Upper lobe of left lung (tissue), 6 donors: ENCODE data around the gene STAMBP. TPM values are rescaled to one million over a fixed set of nuclear protein-coding genes. Genes with fewer than 3 reads are reported as not detected.

Experiments used
- ATAC-seq, 2 donors: fragments of 200-7000 bp; cut with Tn5 transposase; one replicate each; pipeline ENCODE4 v1.9.1; 2022; ENCODE audit warnings: mild to moderate bottlenecking in 2 of 2, moderate library complexity in 2 of 2; ENCODE audit not compliant: low FRiP score in 2 of 2
- DNase-seq, 2 donors: peaks; one replicate each; pipeline ENCODE4 v3.0.0-alpha.2; 2019 to 2020
- H3K27ac ChIP-seq, 4 donors: fragments of 200-600 bp; sonication (generic); one replicate each; pipeline ENCODE4 v1.5.1; 2016 to 2019
- H3K27me3 ChIP-seq, 4 donors: fragments of 200-600 bp; sonication (generic); one replicate each; pipeline ENCODE4 v1.5.1; 2017 to 2019
- H3K36me3 ChIP-seq, 4 donors: fragments of 200-600 bp; sonication (generic); one replicate each; pipeline ENCODE4 v1.5.1; 2016 to 2019
- H3K4me1 ChIP-seq, 4 donors: fragments of 200-600 bp; sonication (generic); one replicate each; pipeline ENCODE4 v1.5.1; 2018 to 2019
- H3K4me3 ChIP-seq, 4 donors: fragments of 200-600 bp; sonication (generic); one replicate each; pipeline ENCODE4 v1.5.1; 2017 to 2019; ENCODE audit warnings: mild to moderate bottlenecking in 2 of 4, moderate library complexity in 1 of 4
- H3K9me3 ChIP-seq, 4 donors: fragments of 200-600 bp; sonication (generic); one replicate each; pipeline ENCODE4 v1.5.1; 2018 to 2019
- EP300 ChIP-seq, 4 donors: sonication (generic); formaldehyde crosslinking; IDR thresholded peaks; one replicate each; pipeline ENCODE4 v1.5.1; 2017; ENCODE audit warnings: antibody characterized with exemption in 4 of 4, control low read depth in 2 of 4
- POLR2A ChIP-seq, 4 donors: fragments of 450-650 bp; IDR thresholded peaks; one replicate each; pipeline ENCODE4 v1.5.1; 2016 to 2017; ENCODE audit warnings: antibody characterized with exemption in 4 of 4, mild to moderate bottlenecking in 2 of 4
- POLR2AphosphoS5 ChIP-seq, 2 donors: sonication (generic); formaldehyde crosslinking; IDR thresholded peaks; one replicate each; pipeline ENCODE4 v1.5.1; 2017; ENCODE audit warnings: antibody characterized with exemption in 2 of 2
- WGBS, 2 donors: methylation state at CpG; one replicate each; pipeline ENCODE4 v1.1.5; 2017 to 2018; 5-methylcytosine and 5-hydroxymethylcytosine counted together
- total RNA-seq, 6 donors: library from RNA; depleted of rRNA in 4 of 6; stranded (reverse); fragments of >200 nt in 4 of 6; gene quantifications; one replicate each; pipeline versions ENCODE4 v1.1.0 to v1.2.1, GENCODE V29; 2016 to 2021
- TF ChIP-seq, protein P1 (sequence below), 6 experiments: fragments of 450-650 bp in 4 of 6; fragments of 200-600 bp in 2 of 6; sonication (generic) in 2 of 6; IDR thresholded peaks; one replicate each; pipeline ENCODE4 v1.5.1; 2016 to 2019; ENCODE audit warnings: antibody characterized with exemption in 6 of 6
- donor health status: DM: no; HTN: no; CAD: no; lungs with moderate emphysema.
- donor health status: DM: no; HTN: yes; CAD: no; lungs with severe emphysema.

The STAMBP gene
- total RNA-seq, 6 donors from 2014 or later, result 22.8 to 41.7 (median 28.3) TPM

DNA sequence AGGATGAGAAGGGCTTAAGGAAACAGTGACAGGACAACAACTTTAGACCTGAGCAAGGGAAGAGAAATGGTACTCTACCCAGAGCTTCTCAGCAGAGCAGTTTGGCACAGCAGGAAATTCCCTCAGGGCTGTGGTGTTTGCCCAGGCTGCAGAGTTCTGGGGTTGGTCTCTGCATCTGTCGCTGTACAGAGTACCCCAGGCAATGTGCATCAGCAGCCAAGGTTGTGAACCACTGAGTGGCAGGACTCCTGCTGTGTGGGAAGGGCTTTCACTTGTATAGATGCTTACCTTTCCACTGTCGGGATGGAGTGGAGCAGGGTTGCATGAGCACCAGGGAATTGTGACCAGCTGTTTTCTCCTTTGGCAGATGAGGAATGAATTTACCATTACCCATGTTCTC is 21.2 kb downstream of the STAMBP start:
- no peaks in the 10 kb centered on the region for H3K4me1 ChIP-seq
- WGBS, 2 donors, result 70 to 94% methylated on average over 1 to 2 of the region's 2 CpGs
- DNase-seq, result no peak
- TF ChIP-seq POLR2A (IDR thresholded peaks at IDR 0.05), result no peak
- no peak for TF ChIP-seq POLR2AphosphoS5 (IDR thresholded peaks at IDR 0.05)
- TF ChIP-seq EP300 (IDR thresholded peaks at IDR 0.05), result no peak
- TF ChIP-seq, protein P1, sequence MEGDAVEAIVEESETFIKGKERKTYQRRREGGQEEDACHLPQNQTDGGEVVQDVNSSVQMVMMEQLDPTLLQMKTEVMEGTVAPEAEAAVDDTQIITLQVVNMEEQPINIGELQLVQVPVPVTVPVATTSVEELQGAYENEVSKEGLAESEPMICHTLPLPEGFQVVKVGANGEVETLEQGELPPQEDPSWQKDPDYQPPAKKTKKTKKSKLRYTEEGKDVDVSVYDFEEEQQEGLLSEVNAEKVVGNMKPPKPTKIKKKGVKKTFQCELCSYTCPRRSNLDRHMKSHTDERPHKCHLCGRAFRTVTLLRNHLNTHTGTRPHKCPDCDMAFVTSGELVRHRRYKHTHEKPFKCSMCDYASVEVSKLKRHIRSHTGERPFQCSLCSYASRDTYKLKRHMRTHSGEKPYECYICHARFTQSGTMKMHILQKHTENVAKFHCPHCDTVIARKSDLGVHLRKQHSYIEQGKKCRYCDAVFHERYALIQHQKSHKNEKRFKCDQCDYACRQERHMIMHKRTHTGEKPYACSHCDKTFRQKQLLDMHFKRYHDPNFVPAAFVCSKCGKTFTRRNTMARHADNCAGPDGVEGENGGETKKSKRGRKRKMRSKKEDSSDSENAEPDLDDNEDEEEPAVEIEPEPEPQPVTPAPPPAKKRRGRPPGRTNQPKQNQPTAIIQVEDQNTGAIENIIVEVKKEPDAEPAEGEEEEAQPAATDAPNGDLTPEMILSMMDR (IDR thresholded peaks at IDR 0.05), result no peak
- no peaks in the 10 kb centered on the region for H3K27me3 ChIP-seq
- H3K36me3 ChIP-seq, result peaks cover 15 to 99% (median 71%) of the 10 kb centered on the region in 4 donors
- ATAC-seq, result no peak
- no peaks in the 10 kb centered on the region for H3K9me3 ChIP-seq
- H3K4me3 ChIP-seq, result no peak overlapping the region
- H3K27ac ChIP-seq, result no peak overlapping the region

DNA sequence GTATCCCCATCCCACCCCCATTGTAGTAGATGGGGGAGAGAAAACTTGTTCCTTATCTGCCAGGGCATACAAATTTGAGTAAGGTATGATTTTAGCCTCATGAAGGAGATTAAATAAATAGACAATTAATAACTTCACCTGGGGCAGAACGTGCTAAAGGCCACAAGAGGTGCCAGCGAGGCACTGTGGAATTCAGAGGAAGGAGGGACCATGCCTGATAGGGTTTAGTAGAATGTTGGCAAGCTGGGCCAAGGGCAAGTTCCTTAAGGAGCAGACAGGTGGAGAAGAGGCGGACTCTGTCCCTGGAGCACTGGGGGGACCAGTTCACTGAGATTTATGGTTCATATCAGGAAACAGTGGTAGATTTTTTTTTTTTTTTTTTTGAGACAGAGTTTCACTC is 22.5 kb downstream of the STAMBP start:
- ATAC-seq (no peak), DNase-seq (no peak)
- no peak for TF ChIP-seq POLR2A (IDR thresholded peaks at IDR 0.05)
- TF ChIP-seq, protein P1 (IDR thresholded peaks at IDR 0.05), result peak in 1 of 6 experiments; percentile 20
- H3K4me3 ChIP-seq, result no peak overlapping the region
- H3K27me3 ChIP-seq, result no peaks in the 10 kb centered on the region
- no peak overlapping the region for H3K27ac ChIP-seq
- no peaks in the 10 kb centered on the region for H3K4me1 ChIP-seq
- H3K36me3 ChIP-seq, result peaks cover 18 to 99% (median 68%) of the 10 kb centered on the region in 4 donors
- no peaks in the 10 kb centered on the region for H3K9me3 ChIP-seq
- WGBS, 2 donors, result 71 to 74% methylated on average over 3 of the region's 3 CpGs

DNA sequence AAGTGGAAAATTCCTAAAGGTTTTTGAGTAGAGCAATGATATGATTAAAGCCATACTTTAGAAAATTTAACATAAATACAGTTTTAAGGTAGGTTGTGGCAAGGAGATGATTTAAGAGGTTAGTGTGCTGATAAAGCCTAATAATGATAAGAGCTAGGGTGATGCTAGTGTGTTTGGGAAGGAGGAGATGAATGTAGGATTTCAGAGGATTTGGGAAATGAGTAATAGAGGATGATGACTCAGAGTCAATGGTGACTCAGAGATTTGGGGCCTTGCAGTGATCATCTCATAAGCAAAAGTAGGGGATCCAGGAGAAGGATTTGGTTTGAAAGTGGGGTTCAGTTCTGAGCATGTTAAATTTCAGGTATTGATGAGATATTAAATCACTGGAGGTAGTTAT is 23.3 kb downstream of the STAMBP start:
- Histone ChIP-seq H3K36me3 (peaks cover 15 to 99% (median 67%) of the 10 kb centered on the region in 4 donors), H3K27me3 (no peaks in the 10 kb centered on the region), H3K4me1 (no peaks in the 10 kb centered on the region), H3K27ac (no peak overlapping the region), H3K4me3 (no peak overlapping the region), H3K9me3 (no peaks in the 10 kb centered on the region)
- DNase-seq, result no peak
- TF ChIP-seq POLR2AphosphoS5 (IDR thresholded peaks at IDR 0.05), result no peak
- TF ChIP-seq, protein P1 (IDR thresholded peaks at IDR 0.05), result no peak
- TF ChIP-seq POLR2A (IDR thresholded peaks at IDR 0.05), result no peak
- no peak for TF ChIP-seq EP300 (IDR thresholded peaks at IDR 0.05)
- no peak for ATAC-seq

DNA sequence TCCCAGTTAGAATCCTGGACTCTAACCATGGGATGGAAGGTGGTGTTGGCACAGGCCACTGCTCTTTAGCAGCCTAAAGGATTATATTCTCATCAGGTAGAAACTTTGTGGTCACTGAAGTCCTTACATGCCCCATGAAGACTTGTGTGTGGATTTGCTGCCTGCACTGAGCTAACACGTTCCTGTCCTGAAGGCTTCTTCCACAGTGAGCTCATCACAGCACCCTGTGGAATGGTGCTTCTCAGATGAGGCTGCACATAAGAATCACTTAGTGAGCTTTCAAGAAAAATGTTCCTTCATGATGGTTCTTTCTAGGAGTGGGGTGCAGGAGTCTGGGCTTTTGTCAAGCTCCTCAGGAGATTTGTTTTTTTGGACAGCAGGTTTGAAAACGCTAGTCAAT is 26.8 kb downstream of the STAMBP start:
- H3K27me3 ChIP-seq, result no peaks in the 10 kb centered on the region
- H3K4me1 ChIP-seq, result no peaks in the 10 kb centered on the region
- TF ChIP-seq POLR2A (IDR thresholded peaks at IDR 0.05), result no peak
- no peak for TF ChIP-seq POLR2AphosphoS5 (IDR thresholded peaks at IDR 0.05)
- no peak for TF ChIP-seq EP300 (IDR thresholded peaks at IDR 0.05)
- TF ChIP-seq, protein P1 (IDR thresholded peaks at IDR 0.05), result no peak
- H3K27ac ChIP-seq, result no peak overlapping the region
- no peak for DNase-seq
- WGBS, 2 donors, result 95 to 97% methylated on average over 2 of the region's 2 CpGs
- H3K9me3 ChIP-seq, result no peaks in the 10 kb centered on the region
- no peak overlapping the region for H3K4me3 ChIP-seq
- no peak for ATAC-seq
- peaks cover 17 to 94% (median 56%) of the 10 kb centered on the region in 4 donors for H3K36me3 ChIP-seq

DNA sequence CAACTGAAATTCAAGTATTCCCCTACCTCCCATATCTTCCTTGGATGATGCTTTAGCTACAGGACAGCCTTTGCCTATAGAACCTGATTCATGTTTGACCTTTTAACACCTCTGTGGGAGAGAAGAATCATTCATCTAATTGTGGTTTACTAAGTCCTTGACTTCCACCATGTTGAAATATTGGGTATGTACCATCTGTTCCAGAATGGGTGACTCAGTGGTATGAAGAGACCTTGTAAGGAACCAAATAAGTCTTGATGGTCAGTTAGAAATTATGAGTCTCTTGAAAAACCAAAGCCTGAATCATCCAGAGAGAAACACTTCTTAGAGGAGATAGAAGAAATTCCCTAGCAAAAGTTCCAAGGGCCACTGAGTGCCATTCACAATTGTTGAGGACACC is 27.5 kb downstream of the STAMBP start:
- TF ChIP-seq POLR2AphosphoS5 (IDR thresholded peaks at IDR 0.05) (no peak), EP300 (IDR thresholded peaks at IDR 0.05) (no peak), POLR2A (IDR thresholded peaks at IDR 0.05) (no peak)
- TF ChIP-seq, protein P1 (IDR thresholded peaks at IDR 0.05), result no peak
- no peak overlapping the region for H3K4me3 ChIP-seq
- no peaks in the 10 kb centered on the region for H3K4me1 ChIP-seq
- no peak for ATAC-seq
- DNase-seq, result no peak
- H3K27ac ChIP-seq, result no peak overlapping the region
- peaks cover 12 to 94% (median 56%) of the 10 kb centered on the region in 4 donors for H3K36me3 ChIP-seq
- no peaks in the 10 kb centered on the region for H3K9me3 ChIP-seq
- no peaks in the 10 kb centered on the region for H3K27me3 ChIP-seq
